Heart right ventricle (tissue), 16 donors: ENCODE data around the gene INS. TPM values are rescaled to one million over a fixed set of nuclear protein-coding genes. Genes with fewer than 3 reads are reported as not detected.
A peak's percentile ranks its signal among the peaks of the same experiment; 100 is the strongest.

ENCODE experiments used
- ATAC-seq, 8 donors: fragments of 200-7000 bp; cut with Tn5 transposase; one replicate each; pipeline ENCODE4 v1.9.1; 2020; ENCODE audit warnings: mild to moderate bottlenecking in 8 of 8, moderate library complexity in 8 of 8, moderate number of reproducible peaks in 1 of 8
- DNase-seq, 2 donors: peaks; one replicate each; pipeline ENCODE4 v3.0.0-alpha.2; 2020
- H3K27ac ChIP-seq, 10 donors: fragments of 200-600 bp; sonication (generic) in 2 of 10; one replicate each; pipeline versions ENCODE4 v1.5.0 to v1.8.0; 2020 to 2022; ENCODE audit warnings: mild to moderate bottlenecking in 3 of 10
- H3K27me3 ChIP-seq, 7 donors: fragments of 200-600 bp; one replicate each; pipeline ENCODE4 v1.8.0; 2021 to 2022; ENCODE audit warnings: mild to moderate bottlenecking in 2 of 7
- H3K36me3 ChIP-seq, 9 donors: fragments of 200-600 bp; sonication (generic) in 1 of 9; one replicate each; pipeline versions ENCODE4 v1.5.0 to v1.8.0; 2020 to 2022; ENCODE audit warnings: mild to moderate bottlenecking in 2 of 9
- H3K4me1 ChIP-seq, 9 donors: fragments of 200-600 bp; sonication (generic) in 1 of 9; one replicate each; pipeline versions ENCODE4 v1.5.0 to v1.8.0; 2020 to 2022; ENCODE audit warnings: mild to moderate bottlenecking in 4 of 9
- H3K4me3 ChIP-seq, 10 donors: fragments of 200-600 bp; sonication (generic) in 2 of 10; one replicate each; pipeline versions ENCODE4 v1.5.0 to v1.8.0; 2020 to 2022; ENCODE audit warnings: mild to moderate bottlenecking in 7 of 10, moderate library complexity in 2 of 10
- H3K9me3 ChIP-seq, 11 donors: fragments of 200-600 bp in 10 of 11; sonication (generic) in 2 of 11; one replicate each; pipeline versions ENCODE4 v1.5.0 to v1.8.0; 2013 to 2022; ENCODE audit warnings: mild to moderate bottlenecking in 2 of 11, control low read depth in 1 of 11, moderate library complexity in 1 of 11
- CTCF ChIP-seq, 9 donors: fragments of 200-600 bp; sonication (generic) in 2 of 9; IDR thresholded peaks; one replicate each; pipeline versions ENCODE4 v1.5.0 to v1.8.0; 2021 to 2022; ENCODE audit warnings: antibody characterized with exemption in 9 of 9, mild to moderate bottlenecking in 5 of 9, moderate library complexity in 1 of 9
- WGBS, 2 donors: extraction: QIAGEN DNeasy Blood & Tissue Kit; methylation state at CpG; one replicate each; pipeline ENCODE4 v1.1.7; 2013; ENCODE audit warnings: inconsistent platforms in 1 of 2; 5-methylcytosine and 5-hydroxymethylcytosine counted together
- intact Hi-C, 10 donors: fragments of 100-400 bp; cut with DNase I; formaldehyde crosslinking; loops; one replicate each; pipeline versions ENCODE4 v1.11.1 to v1.14.2; 2022
- polyA plus RNA-seq, 2 donors: library from polyadenylated mRNA; stranded (reverse); fragments of 200-250 nt; gene quantifications; one replicate each; pipeline ENCODE4 v1.2.3, GENCODE V29; 2013
- total RNA-seq, 10 donors: library from RNA; stranded (reverse); fragmentation: NEBNext Ultra II Directional in 3 of 10; extraction: Animal tissue kit (Norgen Biotek cat#: 25700) in 3 of 10; gene quantifications; one replicate each; pipeline versions ENCODE4 v1.2.1 to v1.2.4, GENCODE V29; 2021 to 2023
- donor health status: Arrhythmogenic right ventricular cardiomyopathy.
- donor health status: ischemic (EF 13 %, LVEDD 7.1; RV severe dilation, severe dysfunction).
- donor health status: healthy with polysubstance abuse.
- donor health status: DM: no; HTN: yes; CAD: no.
- donor health status: DM: no; HTN: no; CAD: no.
- donor health status: ischemic (EF 25% LVEDD 6.9; RV normal size, moderate dysfunction).
- donor health status: ischemic (EF 25% LVEDD 5.7; RV mildly dilated, moderate dysfunction).
- donor health status: healthy.
- donor health status: DM: yes; HTN: yes; CAD: no.
- donor health status: Ischemic cardiomyopathy.
- donor health status: ischemic (EF 35%, LVEDD 5.7; RV mildly dilated, moderate dysfunction).
- donor health status: nonischemic (EF 11% LVEDD 7.7; RV severe dilation, severe dysfunction).
- donor health status: DM: yes; HTN: yes; CAD: no.
- donor health status: PGD.
- donor health status: ischemic (EF 29% LVEDD 5.4; RV normal size, mild dysfunction).
- donor health status: nonischemic (EF 23%, LVEDD 6.1; RV moderate dilation, normal function).

INS gene
- total and polyA plus RNA-seq, 12 donors: 0.76 to 3.3 (median 1.0) TPM; not detected in 9

GRCh38 chr11:2177076-2177475 lies 16.1 kb upstream of the INS start:
- no peak overlapping the region for H3K4me3 ChIP-seq
- no peaks in the 10 kb centered on the region for H3K4me1 ChIP-seq
- no peak for TF ChIP-seq CTCF (IDR thresholded peaks at IDR 0.05)
- no peak overlapping the region for H3K27ac ChIP-seq
- no peaks in the 10 kb centered on the region for H3K9me3 ChIP-seq
- intact Hi-C loops: no loop called here
- H3K27me3 ChIP-seq: peaks cover 0 to 38% (median 11%) of the 10 kb centered on the region in 7 donors
- no peak for ATAC-seq
- H3K36me3 ChIP-seq: no peaks in the 10 kb centered on the region
- WGBS, 2 donors: 49 to 60% methylated on average over 18 of the region's 18 CpGs
- no peak for DNase-seq

- TF ChIP-seq CTCF (IDR thresholded peaks at IDR 0.05): no peak
- 92 to 96% methylated on average over 14 of the region's 14 CpGs for WGBS, 2 donors
- DNase-seq (no peak), ATAC-seq (no peak)
- H3K4me1 ChIP-seq: no peaks in the 10 kb centered on the region
- no peak overlapping the region for H3K27ac ChIP-seq
- H3K27me3 ChIP-seq: peaks cover 0 to 32% (median 6%) of the 10 kb centered on the region in 7 donors
- H3K36me3 ChIP-seq: no peaks in the 10 kb centered on the region
- no peak overlapping the region for H3K4me3 ChIP-seq
- intact Hi-C loops: no loop called here
- no peaks in the 10 kb centered on the region for H3K9me3 ChIP-seq
Observed at GRCh38 chr11:2176389-2176900, 15.4 kb upstream of the INS start.

GRCh38 chr11:2175659-2176058 lies 14.7 kb upstream of the INS start:
- Histone ChIP-seq H3K4me1 (no peaks in the 10 kb centered on the region), H3K27me3 (peaks cover 0 to 28% (median 5%) of the 10 kb centered on the region in 7 donors), H3K36me3 (no peaks in the 10 kb centered on the region), H3K9me3 (no peaks in the 10 kb centered on the region), H3K27ac (no peak overlapping the region), H3K4me3 (no peak overlapping the region)
- intact Hi-C loops: no loop called here
- DNase-seq: no peak
- ATAC-seq: peak in 6 of 8 donors; percentile 12 to 71 (median 34)
- 43 to 46% methylated on average over 13 of the region's 13 CpGs for WGBS, 2 donors
- TF ChIP-seq CTCF (IDR thresholded peaks at IDR 0.05): no peak

- 92 to 93% methylated on average over 11 of the region's 11 CpGs for WGBS, 2 donors
- TF ChIP-seq CTCF (IDR thresholded peaks at IDR 0.05): no peak
- no peak overlapping the region for H3K27ac ChIP-seq
- ATAC-seq: no peak
- no peaks in the 10 kb centered on the region for H3K4me1 ChIP-seq
- H3K27me3 ChIP-seq: peaks cover 0 to 28% (median 3%) of the 10 kb centered on the region in 7 donors
- no peak overlapping the region for H3K4me3 ChIP-seq
- H3K9me3 ChIP-seq: no peaks in the 10 kb centered on the region
- intact Hi-C loops: no loop called here
- H3K36me3 ChIP-seq: no peaks in the 10 kb centered on the region
- DNase-seq: no peak
Observed at GRCh38 chr11:2174361-2174760, 13.4 kb upstream of the INS start.
